ENCODE data around the gene FHL2.

Gene FHL2

GRCh38 chr2:105396254-105397024, 2.4 kb downstream of the FHL2 start:
- DNase-seq, result no peak

GRCh38 chr2:105395691-105396090, 3.2 kb downstream of the FHL2 start:
- DNase-seq, result no peak

GRCh38 chr2:105394951-105395611, 3.8 kb downstream of the FHL2 start:
- DNase-seq, result no peak

GRCh38 chr2:105393373-105394055, 5.3 kb downstream of the FHL2 start:
- DNase-seq, result no peak

GRCh38 chr2:105391763-105392662, 6.8 kb downstream of the FHL2 start:
- DNase-seq, result no peak

GRCh38 chr2:105391058-105391627, 7.7 kb downstream of the FHL2 start:
- no peak for DNase-seq

GRCh38 chr2:105390454-105390853, 8.4 kb downstream of the FHL2 start:
- no peak for DNase-seq

GRCh38 chr2:105388971-105389381, 9.9 kb downstream of the FHL2 start:
- no peak for DNase-seq

- no peak for DNase-seq
These were observed 11.6 kb downstream of the FHL2 start for GRCh38 chr2:105387225-105387624.

GRCh38 chr2:105385731-105386540, 12.9 kb downstream of the FHL2 start:
- DNase-seq, result no peak

- no peak for DNase-seq
These were observed 14.0 kb downstream of the FHL2 start for GRCh38 chr2:105384861-105385260.

GRCh38 chr2:105384216-105384615, 14.6 kb downstream of the FHL2 start:
- no peak for DNase-seq

GRCh38 chr2:105383432-105384166, 15.3 kb downstream of the FHL2 start:
- DNase-seq, result no peak

- no peak for DNase-seq
These were observed 16.7 kb downstream of the FHL2 start for GRCh38 chr2:105382177-105382576.

GRCh38 chr2:105381101-105381668, 17.7 kb downstream of the FHL2 start:
- no peak for DNase-seq

GRCh38 chr2:105380432-105381100, 18.3 kb downstream of the FHL2 start:
- DNase-seq, result no peak

- no peak for DNase-seq
These were observed 19.1 kb downstream of the FHL2 start for GRCh38 chr2:105379741-105380186.

- no peak for DNase-seq
These were observed 19.9 kb downstream of the FHL2 start for GRCh38 chr2:105378921-105379383.

- DNase-seq, result no peak
These were observed 20.5 kb downstream of the FHL2 start for GRCh38 chr2:105378276-105378840.

All from activated gamma-delta T cell treated with Interleukin-2 at 50 U/mL for 16 hours (primary cell).